HG02885 (cell line): Measurements from ENCODE around the gene AIRE.
A peak's percentile ranks its signal among the peaks of the same experiment; 100 is the strongest.
"Not testable (repeated sequence)": the region's sequence is repeated elsewhere in the genome, so short reads cannot be mapped to it uniquely, and the experiment has no call there.

Experiments
- ATAC-seq: cut with Tn5 transposase; IDR thresholded peaks from one replicate; pipeline ENCODE4 v1.9.1; 2021; ENCODE audit warnings: mild to moderate bottlenecking; ENCODE audit not compliant: unreplicated experiment, poor library complexity

AIRE gene

GRCh38 chr21:44285138-44285992, at the start of gene AIRE:
AIRE (plus strand) TSS chr21:44285876; CDS start chr21:44286007, 131 bp downstream.
- ATAC-seq = no peak

GRCh38 chr21:44240353-44240752, 45.3 kb upstream of the AIRE start:
- ATAC-seq = peak; percentile 9

GRCh38 chr21:44240842-44241241, 44.8 kb upstream of the AIRE start, which contains the start of gene ICOSLG:
ICOSLG (minus strand) TSS chr21:44240943; CDS start chr21:44240817, 126 bp downstream.
- peak; percentile 47 for ATAC-seq

GRCh38 chr21:44241281-44241680, 44.4 kb upstream of the AIRE start:
- peak; percentile 35 for ATAC-seq

- ATAC-seq = peak; percentile 59
Measured at GRCh38 chr21:44243980-44244379, 41.7 kb upstream of the AIRE start.

- not testable (repeated sequence) for ATAC-seq
Measured at GRCh38 chr21:44247904-44248303, 37.8 kb upstream of the AIRE start.

GRCh38 chr21:44249204-44250037, 36.3 kb upstream of the AIRE start:
- ATAC-seq = not testable (repeated sequence)

- ATAC-seq = no peak
Measured at GRCh38 chr21:44253832-44254710, 31.6 kb upstream of the AIRE start.

- no peak for ATAC-seq
Measured at GRCh38 chr21:44255511-44255981, 30.1 kb upstream of the AIRE start.

- ATAC-seq = no peak
Measured at GRCh38 chr21:44258056-44258725, 27.5 kb upstream of the AIRE start.

GRCh38 chr21:44259082-44259705, 26.5 kb upstream of the AIRE start:
- no peak for ATAC-seq

- no peak for ATAC-seq
Measured at GRCh38 chr21:44260066-44260465, 25.6 kb upstream of the AIRE start.

- ATAC-seq = no peak
Measured at GRCh38 chr21:44260791-44261631, 24.7 kb upstream of the AIRE start.

- no peak for ATAC-seq
Measured at GRCh38 chr21:44261675-44262295, 23.9 kb upstream of the AIRE start, which contains the start of gene DNMT3L. DNMT3L (minus strand) TSS chr21:44261897; CDS start chr21:44261259, 638 bp downstream.

GRCh38 chr21:44262338-44263056, 23.2 kb upstream of the AIRE start:
- ATAC-seq = no peak

GRCh38 chr21:44263221-44263760, 22.4 kb upstream of the AIRE start:
- no peak for ATAC-seq

- ATAC-seq = no peak
Measured at GRCh38 chr21:44263768-44264167, 21.9 kb upstream of the AIRE start.
